ENCODE results near the gene CCDC134. TPM values are rescaled to one million over a fixed set of nuclear protein-coding genes. Genes with fewer than 3 reads are reported as not detected.
"Not testable (repeated sequence)": the region's sequence is repeated elsewhere in the genome, so short reads cannot be mapped to it uniquely, and the experiment has no call there.

The CCDC134 gene
- total RNA-seq, 1 donor from 2014 or later = 5.9 TPM

DNA sequence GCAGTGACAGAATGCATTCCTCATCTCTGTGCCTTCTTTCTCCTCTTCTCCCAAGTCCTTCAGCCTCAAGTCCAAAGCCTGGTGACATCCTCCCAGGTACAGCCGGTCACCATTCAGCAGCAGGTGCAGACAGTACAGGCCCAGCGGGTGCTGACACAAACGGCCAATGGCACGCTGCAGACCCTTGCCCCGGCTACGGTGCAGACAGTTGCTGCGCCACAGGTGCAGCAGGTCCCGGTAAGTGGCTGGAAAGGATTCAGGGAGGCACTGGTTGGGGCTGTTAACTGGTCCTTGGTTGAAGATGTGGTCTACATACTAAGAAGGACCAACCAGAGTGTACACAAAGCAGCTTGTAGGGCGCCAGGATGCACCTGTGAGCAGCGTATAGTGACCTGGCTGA lies 68.1 kb downstream of the CCDC134 start:
- intact Hi-C loops (cut with micrococcal nuclease) = no loop called here
- DNase-seq = no peak
- no peak for ATAC-seq

GRCh38 chr22:41870081-41870480 lies 69.6 kb downstream of the CCDC134 start:
- DNase-seq; ATAC-seq; intact Hi-C loops (cut with micrococcal nuclease): not testable (repeated sequence)

- intact Hi-C loops (cut with micrococcal nuclease) = no loop called here
- DNase-seq = no peak
- no peak for ATAC-seq
Observed at GRCh38 chr22:41870786-41871185, 70.3 kb downstream of the CCDC134 start.

DNA sequence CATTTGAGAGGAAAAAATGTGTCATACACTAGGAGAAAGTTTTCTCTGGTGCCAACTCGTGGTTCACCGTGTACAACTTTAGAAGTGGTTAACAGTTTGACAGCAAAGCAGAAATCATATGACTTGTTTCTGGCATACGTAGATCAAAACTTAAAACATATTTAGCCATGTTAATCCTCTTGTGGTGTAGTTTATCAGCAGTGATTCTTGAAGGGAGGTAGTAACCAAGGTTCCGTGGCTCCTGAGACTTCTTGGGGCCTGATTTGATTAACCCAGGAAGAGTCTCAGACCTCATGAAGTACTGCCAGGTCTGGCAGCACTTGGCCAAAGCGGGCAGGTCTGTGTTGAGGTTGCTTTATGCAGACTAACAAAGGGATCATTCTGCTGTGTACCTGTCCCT lies 72.9 kb downstream of the CCDC134 start:
- intact Hi-C loops (cut with micrococcal nuclease) = no loop called here
- DNase-seq = no peak
- peak; percentile 65 for ATAC-seq

- DNase-seq = no peak
- intact Hi-C loops (cut with micrococcal nuclease) = no loop called here
- peak; percentile 58 for ATAC-seq
Observed at GRCh38 chr22:41874090-41874489, 73.6 kb downstream of the CCDC134 start.

DNA sequence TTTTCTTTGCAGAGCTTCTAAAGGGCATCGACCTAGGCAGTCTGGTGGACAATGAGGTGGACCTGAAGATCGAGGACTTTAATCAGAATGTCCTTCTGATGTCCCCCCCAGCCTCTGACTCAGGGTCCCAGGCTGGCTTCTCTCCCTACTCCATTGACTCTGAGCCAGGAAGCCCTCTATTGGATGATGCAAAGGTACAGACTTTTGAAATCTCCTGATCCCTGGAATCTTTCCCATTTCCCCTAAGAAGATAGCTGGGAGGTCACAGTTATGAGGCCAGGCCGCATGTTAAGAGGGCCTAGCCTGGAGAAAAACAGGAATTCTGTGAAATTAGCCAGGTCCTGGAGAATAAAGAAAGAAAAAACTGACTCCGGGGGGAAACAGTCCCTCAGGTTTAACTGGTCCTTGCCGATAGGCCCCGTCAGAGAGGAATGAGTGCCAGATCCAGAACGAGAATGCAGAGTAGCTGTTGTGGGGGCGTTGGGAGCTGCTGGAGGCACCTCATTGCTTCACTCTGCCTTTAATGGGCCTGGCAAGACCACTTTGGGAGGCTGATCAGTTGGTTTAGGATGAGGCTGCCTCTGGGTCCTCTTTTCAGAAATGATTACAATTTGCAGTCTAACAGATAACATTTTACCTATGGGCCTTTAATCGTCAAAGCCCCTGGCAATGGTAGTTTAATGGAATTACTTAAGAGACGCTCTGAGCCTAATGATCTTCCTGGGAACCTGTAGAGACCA lies 75.2 kb downstream of the CCDC134 start:
- ATAC-seq = no peak
- intact Hi-C loops (cut with micrococcal nuclease) = no loop called here
- DNase-seq = no peak

Other genes with a start within 250 kb of the CCDC134 start
- 223 TPM for gene CSDC2, start 239.7 kb upstream of the CCDC134 start, total RNA-seq
- 12.9 TPM for gene PMM1, start 210.8 kb upstream of the CCDC134 start, total RNA-seq
- 53.6 TPM for gene DESI1, start 179.6 kb upstream of the CCDC134 start, total RNA-seq
- gene XRCC6, start 179.4 kb upstream of the CCDC134 start, total RNA-seq = 172 TPM
- 229 TPM for gene SNU13, start 111.8 kb upstream of the CCDC134 start, total RNA-seq
- 0.57 TPM for gene MEI1, start 101.2 kb upstream of the CCDC134 start, total RNA-seq
- 89.7 TPM for gene SREBF2, start 32.4 kb downstream of the CCDC134 start, total RNA-seq
- gene SHISA8, start 114.4 kb downstream of the CCDC134 start, total RNA-seq = 10.2 TPM
- gene TNFRSF13C, start 126.1 kb downstream of the CCDC134 start, total RNA-seq = 1.6 TPM
- 0.52 TPM for gene CENPM, start 146.5 kb downstream of the CCDC134 start, total RNA-seq
- 0.22 TPM for gene SEPTIN3, start 168.8 kb downstream of the CCDC134 start, total RNA-seq
- gene WBP2NL, start 198.1 kb downstream of the CCDC134 start, total RNA-seq = 0.47 TPM

Measured in left ventricle myocardium superior (tissue), 1 donor.